CD14-positive monocyte (primary cell): Measurements from ENCODE around the gene GNGT1. TPM values are rescaled to one million over a fixed set of nuclear protein-coding genes. Genes with fewer than 3 reads are reported as not detected.

Source experiments
- DNase-seq, 3 donors: peaks; one replicate each; pipeline ENCODE4 v3.0.0-alpha.2; 2011 to 2022
- H2AFZ ChIP-seq: 2 replicates; pipeline ENCODE4 v1.6.0; 2012; ENCODE audit warnings: mild to moderate bottlenecking, low read depth, low read length, inconsistent platforms; ENCODE audit not compliant: insufficient read depth, poor library complexity, severe bottlenecking
- H3K27ac ChIP-seq, 2 donors: 1 replicate in 1 of 2; 2 replicates in 1 of 2; pipeline ENCODE4 v1.5.1; 2012 to 2013; ENCODE audit warnings: low read length in 2 of 2, control low read depth in 1 of 2, inconsistent platforms in 1 of 2, low read depth in 1 of 2, mild to moderate bottlenecking in 1 of 2
- H3K27me3 ChIP-seq, 2 donors: one replicate each; pipeline versions ENCODE4 v1.6.0 to v1.6.1; 2011 to 2013; ENCODE audit warnings: low read length in 2 of 2; ENCODE audit not compliant: control insufficient read depth in 2 of 2, insufficient read depth in 2 of 2
- H3K36me3 ChIP-seq, 2 donors: replicated peaks in 1 of 2; 1 replicate in 1 of 2; 2 replicates in 1 of 2; pipeline versions ENCODE4 v1.5.1 to v1.6.1; 2012 to 2013; ENCODE audit warnings: low read length in 2 of 2, control low read depth in 1 of 2, inconsistent platforms in 1 of 2, mild to moderate bottlenecking in 1 of 2; ENCODE audit not compliant: insufficient read depth in 2 of 2, control insufficient read depth in 1 of 2
- H3K4me1 ChIP-seq, 2 donors: 1 replicate in 1 of 2; 2 replicates in 1 of 2; pipeline versions ENCODE4 v1.5.1 to v1.6.1; 2012 to 2013; ENCODE audit warnings: low read length in 2 of 2, control low read depth in 1 of 2, inconsistent platforms in 1 of 2, mild to moderate bottlenecking in 1 of 2, moderate library complexity in 1 of 2; ENCODE audit not compliant: insufficient read depth in 2 of 2, control insufficient read depth in 1 of 2
- H3K4me2 ChIP-seq: replicated peaks from 2 replicates; pipeline ENCODE3; 2012; ENCODE audit warnings: low read length, moderate library complexity, mild to moderate bottlenecking; ENCODE audit not compliant: poor library complexity, severe bottlenecking; ENCODE audit errors: extremely low read depth
- H3K4me3 ChIP-seq, 3 experiments: fragments of 200-600 bp in 1 of 3; sonication (generic) in 1 of 3; replicated peaks in 1 of 3; 1 replicate in 2 of 3; 2 replicates in 1 of 3; pipeline ENCODE4 v1.5.1; 2011 to 2013; ENCODE audit warnings: low read length in 3 of 3, mild to moderate bottlenecking in 3 of 3, control low read depth in 2 of 3, low read depth in 2 of 3, inconsistent platforms in 1 of 3, moderate library complexity in 1 of 3
- H3K79me2 ChIP-seq: 2 replicates; pipeline ENCODE4 v1.6.0; 2012; ENCODE audit warnings: mild to moderate bottlenecking, control low read depth, inconsistent platforms, low read length, moderate library complexity; ENCODE audit not compliant: insufficient read depth
- H3K9ac ChIP-seq: 2 replicates; pipeline ENCODE4 v1.6.0; 2017; ENCODE audit warnings: low read length, mild to moderate bottlenecking; ENCODE audit not compliant: insufficient read depth, poor library complexity, severe bottlenecking
- H3K9me3 ChIP-seq, 2 donors: replicated peaks in 1 of 2; 1 replicate in 1 of 2; 2 replicates in 1 of 2; pipeline versions ENCODE4 v1.5.1 to v1.6.1; 2012 to 2013; ENCODE audit warnings: low read length in 2 of 2, control low read depth in 1 of 2; ENCODE audit not compliant: control insufficient read depth in 1 of 2, insufficient read depth in 1 of 2
- H4K20me1 ChIP-seq: 2 replicates; pipeline ENCODE4 v1.6.0; 2012; ENCODE audit warnings: mild to moderate bottlenecking, low read length, control low read depth, moderate library complexity; ENCODE audit not compliant: insufficient read depth
- H3K27ac Mint-ChIP-seq, 7 donors: one replicate each; pipeline ENCODE4 v1.8.0; 2020; ENCODE audit warnings: mild to moderate bottlenecking in 7 of 7, mixed read lengths in 7 of 7, moderate library complexity in 6 of 7, inconsistent platforms in 2 of 7
- H3K27me3 Mint-ChIP-seq, 3 donors: one replicate each; pipeline ENCODE4 v1.8.0; 2021 to 2022; ENCODE audit warnings: low read depth in 3 of 3, mild to moderate bottlenecking in 3 of 3, mixed read lengths in 3 of 3, moderate library complexity in 3 of 3, inconsistent platforms in 1 of 3
- H3K36me3 Mint-ChIP-seq, 2 donors: one replicate each; pipeline ENCODE4 v1.8.0; 2020; ENCODE audit warnings: mixed read lengths in 2 of 2, inconsistent platforms in 1 of 2, mild to moderate bottlenecking in 1 of 2
- H3K4me1 Mint-ChIP-seq: one replicate; pipeline ENCODE4 v1.8.0; 2020; ENCODE audit warnings: mild to moderate bottlenecking, mixed read lengths
- H3K4me3 Mint-ChIP-seq, 2 donors: one replicate each; pipeline ENCODE4 v1.8.0; 2020; ENCODE audit warnings: mild to moderate bottlenecking in 2 of 2, mixed read lengths in 2 of 2, moderate library complexity in 1 of 2
- H3K9me3 Mint-ChIP-seq, 7 donors: one replicate each; pipeline ENCODE4 v1.8.0; 2020 to 2022; ENCODE audit warnings: mixed read lengths in 7 of 7, mild to moderate bottlenecking in 6 of 7, moderate library complexity in 6 of 7, inconsistent platforms in 2 of 7
- CTCF ChIP-seq: fragments of 200-600 bp; IDR thresholded peaks from one replicate; pipeline ENCODE4 v1.8.0; 2022; ENCODE audit warnings: antibody characterized with exemption, mild to moderate bottlenecking
- WGBS: methylation state at CpG from one replicate; pipeline ENCODE4 v1.1.5; 2013; ENCODE audit warnings: missing lambda C conversion rate; ENCODE audit not compliant: insufficient coverage; 5-methylcytosine and 5-hydroxymethylcytosine counted together
- intact Hi-C, 2 donors: fragments of 100-400 bp; cut with micrococcal nuclease; formaldehyde crosslinking; loops; one replicate each; pipeline versions ENCODE4 v1.15.0 to v1.15.1; 2023
- polyA plus RNA-seq, 3 donors: library from polyadenylated mRNA; depleted of rRNA in 1 of 3; unstranded in 2 of 3; stranded (reverse) in 1 of 3; fragments of 300-500 nt in 2 of 3; fragments of >200 nt in 1 of 3; fragmentation: Illumina TruSeq in 2 of 3; gene quantifications; 1 replicate in 2 of 3; 2 replicates in 1 of 3; pipeline ENCODE4 v1.2.3, GENCODE V29; 2012 to 2021

The GNGT1 gene
- polyA plus RNA-seq, 3 donors = not detected

- H4K20me1 ChIP-seq = no peaks in the 10 kb centered on the region
- no peak overlapping the region for H3K27ac Mint-ChIP-seq
- no peak for DNase-seq
- H3K4me1 Mint-ChIP-seq = peaks cover 10% of the 10 kb centered on the region
- no peak overlapping the region for H3K4me2 ChIP-seq
- no peaks in the 10 kb centered on the region for H3K36me3 ChIP-seq
- no peak overlapping the region for H3K4me3 ChIP-seq
- no peak overlapping the region for H2AFZ ChIP-seq
- H3K9me3 ChIP-seq = no peaks in the 10 kb centered on the region
- no peak overlapping the region for H3K9ac ChIP-seq
- H3K27me3 Mint-ChIP-seq = peaks cover 18 to 38% (median 33%) of the 10 kb centered on the region in 3 donors
- H3K27ac ChIP-seq = no peak overlapping the region
- peaks cover 28% of the 10 kb centered on the region in 2 donors for H3K27me3 ChIP-seq
- no peak for TF ChIP-seq CTCF
- H3K4me3 Mint-ChIP-seq = peak overlapping the region in 1 of 2 donors; percentile 12
- H3K79me2 ChIP-seq = no peaks in the 10 kb centered on the region
- peaks cover 5 to 6% of the 10 kb centered on the region in 2 donors for H3K4me1 ChIP-seq
- WGBS = no CpG with 5 or more reads among the region's 6 CpGs
- intact Hi-C loops = no loop called here
- H3K9me3 Mint-ChIP-seq = peaks cover 0 to 1% (median 0%) of the 10 kb centered on the region in 7 donors
- H3K36me3 Mint-ChIP-seq = no peaks in the 10 kb centered on the region
Measured at GRCh38 chr7:93920496-93921182, 14.3 kb downstream of the GNGT1 start.

GRCh38 chr7:93921186-93921585 lies 14.8 kb downstream of the GNGT1 start:
- TF ChIP-seq CTCF = no peak
- no CpG with 5 or more reads among the region's 8 CpGs for WGBS
- Mint-ChIP-seq H3K9me3 (peaks cover 0 to 1% (median 0%) of the 10 kb centered on the region in 7 donors), H3K4me3 (peak overlapping the region in 1 of 2 donors; percentile 92), H3K4me1 (peaks cover 10% of the 10 kb centered on the region), H3K27ac (no peak overlapping the region), H3K27me3 (peaks cover 18 to 38% (median 33%) of the 10 kb centered on the region in 3 donors), H3K36me3 (no peaks in the 10 kb centered on the region)
- H3K79me2 ChIP-seq = no peaks in the 10 kb centered on the region
- no peaks in the 10 kb centered on the region for H3K36me3 ChIP-seq
- H3K4me3 ChIP-seq = peak overlapping the region in 1 of 3 experiments; percentile 72
- peak overlapping the region; percentile 78 for H2AFZ ChIP-seq
- no peaks in the 10 kb centered on the region for H4K20me1 ChIP-seq
- H3K4me1 ChIP-seq = peaks cover 5 to 6% of the 10 kb centered on the region in 2 donors
- intact Hi-C loops = no loop called here
- H3K4me2 ChIP-seq = peak overlapping the region; percentile 73
- H3K27ac ChIP-seq = no peak overlapping the region
- peaks cover 28% of the 10 kb centered on the region in 2 donors for H3K27me3 ChIP-seq
- DNase-seq = no peak
- no peaks in the 10 kb centered on the region for H3K9me3 ChIP-seq
- peak overlapping the region; percentile 45 for H3K9ac ChIP-seq
